Uterus (tissue), 2 donors: ENCODE measurements around the gene PSAPL1.

Experiments
- POLR2A ChIP-seq, 2 donors: fragments of 450-650 bp; IDR thresholded peaks; one replicate each; pipeline ENCODE4 v1.6.1; 2016; ENCODE audit warnings: antibody characterized with exemption in 2 of 2, mild to moderate bottlenecking in 1 of 2, moderate library complexity in 1 of 2
- TF ChIP-seq, protein P1 (sequence below), 4 experiments: fragments of 200-600 bp in 2 of 4; fragments of 450-650 bp in 2 of 4; sonication (generic) in 2 of 4; IDR thresholded peaks; one replicate each; pipeline ENCODE4 v1.5.1; 2016 to 2019; ENCODE audit warnings: antibody characterized with exemption in 4 of 4, mild to moderate bottlenecking in 2 of 4, moderate library complexity in 1 of 4

DNA sequence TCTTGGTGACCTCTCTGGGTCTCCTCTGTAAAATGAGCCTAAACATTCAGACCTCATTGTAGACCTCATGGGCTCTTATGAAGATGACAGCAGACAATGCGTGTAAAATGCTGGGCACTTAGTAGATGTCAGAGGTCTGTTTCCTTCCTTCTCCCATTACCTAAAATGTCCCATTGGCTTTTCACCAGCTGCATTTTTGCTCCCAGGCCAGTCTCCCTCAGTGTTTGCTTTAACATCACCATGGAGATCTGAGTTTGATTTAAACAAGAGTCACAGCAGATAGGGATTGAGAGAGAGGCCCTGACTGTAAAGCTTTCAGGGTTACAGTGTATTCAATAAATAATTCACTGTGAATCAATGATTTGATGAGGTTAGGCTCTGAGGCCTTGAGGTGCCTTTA, 24.3 kb downstream of the PSAPL1 start:
- TF ChIP-seq, protein P1, sequence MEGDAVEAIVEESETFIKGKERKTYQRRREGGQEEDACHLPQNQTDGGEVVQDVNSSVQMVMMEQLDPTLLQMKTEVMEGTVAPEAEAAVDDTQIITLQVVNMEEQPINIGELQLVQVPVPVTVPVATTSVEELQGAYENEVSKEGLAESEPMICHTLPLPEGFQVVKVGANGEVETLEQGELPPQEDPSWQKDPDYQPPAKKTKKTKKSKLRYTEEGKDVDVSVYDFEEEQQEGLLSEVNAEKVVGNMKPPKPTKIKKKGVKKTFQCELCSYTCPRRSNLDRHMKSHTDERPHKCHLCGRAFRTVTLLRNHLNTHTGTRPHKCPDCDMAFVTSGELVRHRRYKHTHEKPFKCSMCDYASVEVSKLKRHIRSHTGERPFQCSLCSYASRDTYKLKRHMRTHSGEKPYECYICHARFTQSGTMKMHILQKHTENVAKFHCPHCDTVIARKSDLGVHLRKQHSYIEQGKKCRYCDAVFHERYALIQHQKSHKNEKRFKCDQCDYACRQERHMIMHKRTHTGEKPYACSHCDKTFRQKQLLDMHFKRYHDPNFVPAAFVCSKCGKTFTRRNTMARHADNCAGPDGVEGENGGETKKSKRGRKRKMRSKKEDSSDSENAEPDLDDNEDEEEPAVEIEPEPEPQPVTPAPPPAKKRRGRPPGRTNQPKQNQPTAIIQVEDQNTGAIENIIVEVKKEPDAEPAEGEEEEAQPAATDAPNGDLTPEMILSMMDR (IDR thresholded peaks at IDR 0.05), result no peak
- no peak for TF ChIP-seq POLR2A (IDR thresholded peaks at IDR 0.05)
